SH-SY5Y (cell line): ENCODE measurements around the gene C5orf58.

ENCODE experiments used
- GATA2 ChIP-seq: IDR thresholded peaks from 2 replicates; pipeline ENCODE4 v1.6.1; 2011; ENCODE audit warnings: mild to moderate bottlenecking, low read depth, low read length
- GATA3 ChIP-seq: IDR thresholded peaks from 2 replicates; pipeline ENCODE4 v1.6.1; 2011; ENCODE audit warnings: low read depth, mild to moderate bottlenecking, low read length, moderate library complexity

The C5orf58 gene

GRCh38 chr5:170216257-170216864 is 16.4 kb upstream of the C5orf58 start:
- TF ChIP-seq GATA2: no peak
- no peak for TF ChIP-seq GATA3

GRCh38 chr5:170217831-170218230 is 15.0 kb upstream of the C5orf58 start:
- TF ChIP-seq GATA3 (no peak), GATA2 (no peak)

- TF ChIP-seq GATA2: no peak
- no peak for TF ChIP-seq GATA3
These were observed 14.1 kb upstream of the C5orf58 start for GRCh38 chr5:170218726-170219125.

- no peak for TF ChIP-seq GATA2
- no peak for TF ChIP-seq GATA3
These were observed 13.2 kb upstream of the C5orf58 start for GRCh38 chr5:170219615-170220014.

- TF ChIP-seq GATA2 (no peak), GATA3 (no peak)
These were observed 12.6 kb upstream of the C5orf58 start for GRCh38 chr5:170220191-170220590.

- TF ChIP-seq GATA3 (no peak), GATA2 (no peak)
These were observed 11.5 kb upstream of the C5orf58 start for GRCh38 chr5:170221327-170221741.

GRCh38 chr5:170223360-170223759 is 9.4 kb upstream of the C5orf58 start:
- TF ChIP-seq GATA3: no peak
- no peak for TF ChIP-seq GATA2

GRCh38 chr5:170223906-170224305 is 8.9 kb upstream of the C5orf58 start:
- TF ChIP-seq GATA3 (no peak), GATA2 (no peak)

GRCh38 chr5:170225326-170226128 is 7.3 kb upstream of the C5orf58 start:
- TF ChIP-seq GATA3: no peak
- TF ChIP-seq GATA2: 0 out of 2 replicates have a peak, but pooled peaks have one; percentile 18

GRCh38 chr5:170226129-170226615 is 6.6 kb upstream of the C5orf58 start:
- TF ChIP-seq GATA2 (no peak), GATA3 (no peak)

GRCh38 chr5:170226661-170227060 is 6.1 kb upstream of the C5orf58 start:
- TF ChIP-seq GATA3 (no peak), GATA2 (peak; percentile 24; the same call in 1 of the 2 replicates)

- TF ChIP-seq GATA3: no peak
- no peak for TF ChIP-seq GATA2
These were observed 3.9 kb upstream of the C5orf58 start for GRCh38 chr5:170228762-170229435.

- TF ChIP-seq GATA2 (no peak), GATA3 (no peak)
These were observed 640 bp downstream of the C5orf58 start for GRCh38 chr5:170233358-170233892.

GRCh38 chr5:170235876-170236864 is 3.4 kb downstream of the C5orf58 start:
- TF ChIP-seq GATA3 (no peak), GATA2 (no peak)
